Neural cell (in vitro differentiated cells): ENCODE results near the gene KLLN. TPM values are rescaled to one million over a fixed set of nuclear protein-coding genes. Genes with fewer than 3 reads are reported as not detected.

Experiments
- H2AFZ ChIP-seq: fragments of 200-600, 300-800 bp; sonication (generic), shearing (Covaris generic); 2 replicates; pipeline ENCODE4 v1.6.0; 2014; ENCODE audit warnings: low read depth, mild to moderate bottlenecking, antibody characterized with exemption, low read length, moderate library complexity
- H3F3A ChIP-seq: fragments of 200-600 bp; shearing (Covaris generic); 2 replicates; pipeline ENCODE4 v1.6.1; 2016; ENCODE audit warnings: mild to moderate bottlenecking, moderate library complexity, mixed read lengths, antibody characterized with exemption, low read length; ENCODE audit not compliant: insufficient read depth, poor library complexity, severe bottlenecking
- H3K27ac ChIP-seq: fragments of 200-600, 300-800 bp; sonication (generic), shearing (Covaris generic); 2 replicates; pipeline ENCODE4 v1.5.1; 2014; ENCODE audit warnings: mild to moderate bottlenecking, low read length, moderate library complexity
- H3K27me3 ChIP-seq: fragments of 300-800, 200-600 bp; sonication (generic), shearing (Covaris generic); 2 replicates; pipeline ENCODE4 v1.6.0; 2014; ENCODE audit warnings: mild to moderate bottlenecking, low read depth, low read length, moderate library complexity; ENCODE audit not compliant: insufficient read depth
- H3K36me3 ChIP-seq: fragments of 300-800, 200-600 bp; sonication (generic), shearing (Covaris generic); 2 replicates; pipeline ENCODE4 v1.5.1; 2014; ENCODE audit warnings: mild to moderate bottlenecking, antibody characterized with exemption, low read length, moderate library complexity; ENCODE audit not compliant: insufficient read depth
- H3K4me2 ChIP-seq: fragments of 300-800, 200-600 bp; sonication (generic), shearing (Covaris generic); 2 replicates; pipeline ENCODE4 v1.6.0; 2014; ENCODE audit warnings: mild to moderate bottlenecking, low read length
- H3K4me3 ChIP-seq: fragments of 300-800, 200-600 bp; sonication (generic), shearing (Covaris generic); 2 replicates; pipeline ENCODE4 v1.5.1; 2014; ENCODE audit warnings: mild to moderate bottlenecking, low read length, moderate library complexity
- H3K79me2 ChIP-seq: fragments of 200-600 bp; shearing (Covaris generic); replicated peaks from 2 replicates; pipeline ENCODE4 v1.6.0; 2014; ENCODE audit warnings: mild to moderate bottlenecking, low read length, moderate library complexity; ENCODE audit not compliant: insufficient read depth
- H3K9ac ChIP-seq: fragments of 300-800, 200-600 bp; sonication (generic), shearing (Covaris generic); 2 replicates; pipeline ENCODE4 v1.6.1; 2016; ENCODE audit warnings: mild to moderate bottlenecking, low read length, mixed read lengths
- H3K9me2 ChIP-seq: fragments of 200-600 bp; shearing (Covaris generic); 2 replicates; pipeline ENCODE4 v1.6.1; 2016; ENCODE audit warnings: mild to moderate bottlenecking, low read length, mixed read lengths; ENCODE audit not compliant: insufficient read depth
- H3K9me3 ChIP-seq: fragments of 200-600, 300-800 bp; sonication (generic), shearing (Covaris generic); 2 replicates; pipeline ENCODE4 v1.6.1; 2016; ENCODE audit warnings: mild to moderate bottlenecking, mixed run types, low read length, moderate library complexity, mixed read lengths
- H4K20me1 ChIP-seq: fragments of 200-600 bp; shearing (Covaris generic); 2 replicates; pipeline ENCODE4 v1.6.1; 2016; ENCODE audit warnings: mild to moderate bottlenecking, mixed run types; ENCODE audit not compliant: insufficient read depth
- EP300 ChIP-seq: fragments of 450-650 bp; conservative IDR thresholded peaks from 2 replicates; pipeline ENCODE4 v1.6.1; 2014; ENCODE audit warnings: antibody characterized with exemption, mild to moderate bottlenecking, moderate library complexity; ENCODE audit not compliant: poor library complexity, severe bottlenecking
- EZH2 ChIP-seq: fragments of 200-600, 300-800 bp; shearing (Covaris generic), sonication (generic); IDR thresholded peaks from 2 replicates; pipeline ENCODE4 v1.6.1; 2014; ENCODE audit warnings: antibody characterized with exemption, low read length, borderline replicate concordance, mild to moderate bottlenecking; ENCODE audit not compliant: insufficient read depth, poor library complexity, severe bottlenecking
- MXI1 ChIP-seq: fragments of 450-650 bp; conservative IDR thresholded peaks from 2 replicates; pipeline ENCODE4 v1.6.1; 2014; ENCODE audit warnings: antibody characterized with exemption, mild to moderate bottlenecking; ENCODE audit not compliant: poor library complexity, severe bottlenecking
- POLR2AphosphoS5 ChIP-seq: IDR thresholded peaks from 2 replicates; pipeline ENCODE4 v1.6.1; 2012
- RAD21 ChIP-seq: fragments of 450-650 bp; conservative IDR thresholded peaks from 2 replicates; pipeline ENCODE4 v1.6.1; 2014; ENCODE audit warnings: antibody characterized with exemption, mild to moderate bottlenecking, moderate library complexity
- SMC3 ChIP-seq: fragments of 450-650 bp; conservative IDR thresholded peaks from 2 replicates; pipeline ENCODE4 v1.6.1; 2014; ENCODE audit warnings: antibody characterized with exemption, mild to moderate bottlenecking, moderate library complexity; ENCODE audit not compliant: poor library complexity
- TAF1 ChIP-seq: IDR thresholded peaks from 2 replicates; pipeline ENCODE4 v1.6.1; 2012; ENCODE audit warnings: low read depth
- polyA plus RNA-seq: library from polyadenylated mRNA; depleted of rRNA; stranded (reverse); fragments of >200 nt; gene quantifications from 2 replicates; pipeline ENCODE4 v1.2.3, GENCODE V29; 2014
- TF ChIP-seq, protein P1 (sequence below): fragments of 450-650 bp; IDR thresholded peaks from 2 replicates; pipeline ENCODE4 v1.5.1; 2014; ENCODE audit warnings: antibody characterized with exemption, mild to moderate bottlenecking, moderate library complexity; ENCODE audit not compliant: poor library complexity, severe bottlenecking
- TF ChIP-seq, protein P2 (sequence below): IDR thresholded peaks from 2 replicates; pipeline ENCODE4 v1.6.1; 2012; ENCODE audit warnings: borderline replicate concordance

The KLLN gene
- polyA plus RNA-seq, 1 donor from 2014 or later = 0.77 TPM

DNA sequence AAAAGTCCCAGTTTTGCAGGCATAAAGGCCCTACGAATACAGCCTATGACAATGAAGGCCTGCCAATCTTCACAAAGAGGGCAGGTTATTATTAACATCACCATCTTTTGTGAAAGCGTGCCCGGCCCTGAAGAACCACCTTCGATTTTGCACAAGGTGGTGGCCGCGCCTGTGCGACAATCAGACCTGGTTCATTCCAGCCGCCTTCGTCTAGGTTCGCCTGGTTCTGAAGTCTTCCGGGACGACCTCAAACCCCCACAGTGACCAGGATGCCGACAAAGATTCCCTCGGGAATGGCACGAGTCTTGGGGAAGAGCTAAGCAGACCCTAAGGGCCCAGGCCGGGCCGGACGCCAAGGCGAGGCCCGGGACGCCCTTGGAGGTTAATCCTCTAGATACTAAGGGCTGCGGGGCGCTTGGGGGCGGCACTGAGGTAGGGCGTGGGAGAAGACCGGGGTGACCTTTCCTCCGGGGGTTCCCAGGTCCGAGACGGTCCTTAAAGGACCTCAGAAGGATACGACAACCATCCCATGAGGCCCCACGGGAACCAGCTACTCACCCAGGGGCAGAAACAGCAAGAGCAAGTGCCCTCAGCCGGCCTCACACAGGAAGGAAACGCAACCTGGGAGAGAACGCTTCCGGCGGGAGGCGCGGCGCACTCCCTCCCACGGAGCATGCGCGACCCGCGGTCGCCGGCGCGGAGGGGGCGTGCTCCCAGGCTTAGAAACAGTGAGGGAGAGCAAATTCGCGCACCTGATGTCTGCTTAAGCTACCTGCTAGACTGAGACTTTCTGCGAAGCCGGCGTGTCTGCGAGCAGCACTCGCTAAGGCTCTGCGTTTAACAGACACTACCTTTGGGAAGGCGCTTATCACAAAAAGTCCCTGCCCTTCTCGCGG, 45.5 kb downstream of the KLLN start, which contains the start of gene ATAD1:
Gene ATAD1, minus strand, starts transcription at position 618 of the 896 bp plus-strand sequence. CDS start 3,627 bp downstream, outside the sequence.
- peaks cover 49% of the 10 kb centered on the region for H3K79me2 ChIP-seq
- no peaks in the 10 kb centered on the region for H3K36me3 ChIP-seq
- H2AFZ ChIP-seq = peak within 1 kb of the TSS; percentile 75
- peak within 1 kb of the TSS; percentile 72 for H3K4me2 ChIP-seq
- H3K9me2 ChIP-seq = no peaks in the 10 kb centered on the region
- H3F3A ChIP-seq = peaks cover 4% of the 10 kb centered on the region
- H4K20me1 ChIP-seq = no peaks in the 10 kb centered on the region
- peak within 1 kb of the TSS; percentile 91 for H3K9ac ChIP-seq
- peak within 1 kb of the TSS; percentile 89 for H3K27ac ChIP-seq
- peak; percentile 23 for TF ChIP-seq RAD21
- no peak for TF ChIP-seq EP300
- TF ChIP-seq, protein P1, sequence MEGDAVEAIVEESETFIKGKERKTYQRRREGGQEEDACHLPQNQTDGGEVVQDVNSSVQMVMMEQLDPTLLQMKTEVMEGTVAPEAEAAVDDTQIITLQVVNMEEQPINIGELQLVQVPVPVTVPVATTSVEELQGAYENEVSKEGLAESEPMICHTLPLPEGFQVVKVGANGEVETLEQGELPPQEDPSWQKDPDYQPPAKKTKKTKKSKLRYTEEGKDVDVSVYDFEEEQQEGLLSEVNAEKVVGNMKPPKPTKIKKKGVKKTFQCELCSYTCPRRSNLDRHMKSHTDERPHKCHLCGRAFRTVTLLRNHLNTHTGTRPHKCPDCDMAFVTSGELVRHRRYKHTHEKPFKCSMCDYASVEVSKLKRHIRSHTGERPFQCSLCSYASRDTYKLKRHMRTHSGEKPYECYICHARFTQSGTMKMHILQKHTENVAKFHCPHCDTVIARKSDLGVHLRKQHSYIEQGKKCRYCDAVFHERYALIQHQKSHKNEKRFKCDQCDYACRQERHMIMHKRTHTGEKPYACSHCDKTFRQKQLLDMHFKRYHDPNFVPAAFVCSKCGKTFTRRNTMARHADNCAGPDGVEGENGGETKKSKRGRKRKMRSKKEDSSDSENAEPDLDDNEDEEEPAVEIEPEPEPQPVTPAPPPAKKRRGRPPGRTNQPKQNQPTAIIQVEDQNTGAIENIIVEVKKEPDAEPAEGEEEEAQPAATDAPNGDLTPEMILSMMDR = peak; percentile 70
- TF ChIP-seq EZH2 = no peak
- TF ChIP-seq, protein P2, sequence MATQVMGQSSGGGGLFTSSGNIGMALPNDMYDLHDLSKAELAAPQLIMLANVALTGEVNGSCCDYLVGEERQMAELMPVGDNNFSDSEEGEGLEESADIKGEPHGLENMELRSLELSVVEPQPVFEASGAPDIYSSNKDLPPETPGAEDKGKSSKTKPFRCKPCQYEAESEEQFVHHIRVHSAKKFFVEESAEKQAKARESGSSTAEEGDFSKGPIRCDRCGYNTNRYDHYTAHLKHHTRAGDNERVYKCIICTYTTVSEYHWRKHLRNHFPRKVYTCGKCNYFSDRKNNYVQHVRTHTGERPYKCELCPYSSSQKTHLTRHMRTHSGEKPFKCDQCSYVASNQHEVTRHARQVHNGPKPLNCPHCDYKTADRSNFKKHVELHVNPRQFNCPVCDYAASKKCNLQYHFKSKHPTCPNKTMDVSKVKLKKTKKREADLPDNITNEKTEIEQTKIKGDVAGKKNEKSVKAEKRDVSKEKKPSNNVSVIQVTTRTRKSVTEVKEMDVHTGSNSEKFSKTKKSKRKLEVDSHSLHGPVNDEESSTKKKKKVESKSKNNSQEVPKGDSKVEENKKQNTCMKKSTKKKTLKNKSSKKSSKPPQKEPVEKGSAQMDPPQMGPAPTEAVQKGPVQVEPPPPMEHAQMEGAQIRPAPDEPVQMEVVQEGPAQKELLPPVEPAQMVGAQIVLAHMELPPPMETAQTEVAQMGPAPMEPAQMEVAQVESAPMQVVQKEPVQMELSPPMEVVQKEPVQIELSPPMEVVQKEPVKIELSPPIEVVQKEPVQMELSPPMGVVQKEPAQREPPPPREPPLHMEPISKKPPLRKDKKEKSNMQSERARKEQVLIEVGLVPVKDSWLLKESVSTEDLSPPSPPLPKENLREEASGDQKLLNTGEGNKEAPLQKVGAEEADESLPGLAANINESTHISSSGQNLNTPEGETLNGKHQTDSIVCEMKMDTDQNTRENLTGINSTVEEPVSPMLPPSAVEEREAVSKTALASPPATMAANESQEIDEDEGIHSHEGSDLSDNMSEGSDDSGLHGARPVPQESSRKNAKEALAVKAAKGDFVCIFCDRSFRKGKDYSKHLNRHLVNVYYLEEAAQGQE = peak; percentile 47
- TF ChIP-seq TAF1 = no peak
- peak; percentile 93 for TF ChIP-seq POLR2AphosphoS5
- TF ChIP-seq MXI1 = peak; percentile 82
- TF ChIP-seq SMC3 = peak; percentile 39
- H3K27me3 ChIP-seq = no peaks in the 10 kb centered on the region
- H3K4me3 ChIP-seq = peak within 1 kb of the TSS; percentile 80
- H3K9me3 ChIP-seq = no peaks in the 10 kb centered on the region

DNA sequence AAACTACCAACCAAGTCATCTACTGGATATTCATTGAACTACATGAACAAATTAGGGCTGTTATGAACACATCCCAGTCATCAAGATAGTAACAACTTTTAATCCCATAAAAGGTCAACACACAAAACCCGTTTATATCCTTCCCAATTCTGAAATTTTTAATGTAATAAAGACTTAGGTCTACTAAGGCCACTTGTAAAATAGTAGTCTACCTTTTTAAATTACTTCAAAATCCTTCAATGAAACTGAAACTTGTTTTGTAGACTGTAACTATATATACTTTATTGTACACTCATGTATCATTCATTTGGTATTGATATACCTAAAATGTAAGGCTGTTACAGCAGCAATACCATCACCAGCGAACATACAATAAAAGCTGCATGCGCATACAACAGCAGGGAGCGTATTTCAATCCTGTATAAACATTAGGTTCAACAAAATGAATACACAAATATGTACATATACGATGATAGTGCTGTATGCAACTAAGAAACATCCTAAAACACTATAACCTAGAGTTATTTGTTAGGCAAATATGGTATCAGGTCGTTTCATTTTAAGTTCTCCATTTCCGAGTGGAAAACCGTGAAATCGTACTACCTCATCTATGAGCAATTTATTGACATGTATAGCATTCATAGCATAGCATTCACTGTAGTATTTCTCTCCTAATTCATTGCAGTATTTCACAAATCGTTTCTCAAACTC, 46.3 kb downstream of the KLLN start:
- peak overlapping the region; percentile 72 for H3K4me2 ChIP-seq
- no peaks in the 10 kb centered on the region for H3K27me3 ChIP-seq
- no peaks in the 10 kb centered on the region for H4K20me1 ChIP-seq
- TF ChIP-seq POLR2AphosphoS5 (no peak), EP300 (no peak), EZH2 (no peak), SMC3 (no peak), RAD21 (no peak), TAF1 (no peak), MXI1 (no peak)
- TF ChIP-seq, protein P2 = no peak
- TF ChIP-seq, protein P1 = no peak
- H3F3A ChIP-seq = peaks cover 4% of the 10 kb centered on the region
- no peaks in the 10 kb centered on the region for H3K9me2 ChIP-seq
- H3K36me3 ChIP-seq = no peaks in the 10 kb centered on the region
- H3K4me3 ChIP-seq = peak overlapping the region; percentile 80
- H2AFZ ChIP-seq = peak overlapping the region; percentile 75
- H3K79me2 ChIP-seq = peaks cover 55% of the 10 kb centered on the region
- peak overlapping the region; percentile 89 for H3K27ac ChIP-seq
- H3K9ac ChIP-seq = peak overlapping the region; percentile 91
- H3K9me3 ChIP-seq = no peaks in the 10 kb centered on the region
